OCI-LY7 (cell line): Measurements from ENCODE around the gene DENND1A. TPM values are rescaled to one million over a fixed set of nuclear protein-coding genes. Genes with fewer than 3 reads are reported as not detected.

ENCODE experiments used
- BruUV-seq: library from RNA; stranded (reverse); fragments of 400-500 nt; replicated peaks from 2 replicates; lab custom pipeline; 2021; lab: Mats Ljungman, UMichigan
- CTCF ChIA-PET: fragments of 300-600 bp; sonication (Branson Sonifier 250); formaldehyde crosslinking; loops from one replicate; lab custom pipeline; 2022; ENCODE audit warnings: antibody characterized with exemption; ENCODE audit not compliant: unreplicated experiment; lab: Charles Lee
- POLR2A ChIA-PET: fragments of 300-600 bp; sonication (Branson Sonifier 250); formaldehyde crosslinking; loops from one replicate; lab custom pipeline; 2022; ENCODE audit warnings: antibody characterized with exemption; lab: Charles Lee
- DNase-seq: peaks from one replicate; pipeline ENCODE4 v3.0.0-alpha.2; 2015; ENCODE audit warnings: low spot score
- H2AFZ ChIP-seq: fragments of 200-600 bp; sonication (generic), shearing (Covaris generic); 2 replicates; pipeline ENCODE4 v1.6.1; 2014; ENCODE audit warnings: mild to moderate bottlenecking, antibody characterized with exemption, low read length, moderate library complexity
- H3K27ac ChIP-seq: fragments of 200-600 bp; sonication (generic); 2 replicates; pipeline ENCODE4 v1.5.1; 2014; ENCODE audit warnings: mixed run types, low read depth, mild to moderate bottlenecking, moderate library complexity, low read length, inconsistent platforms; ENCODE audit not compliant: poor library complexity, severe bottlenecking
- H3K36me3 ChIP-seq: fragments of 200-600 bp; sonication (generic); 2 replicates; pipeline ENCODE4 v1.6.1; 2014; ENCODE audit warnings: mild to moderate bottlenecking, antibody characterized with exemption, low read length, moderate library complexity, mixed read lengths; ENCODE audit not compliant: insufficient read depth
- H3K4me1 ChIP-seq: fragments of 200-600 bp; sonication (generic); 2 replicates; pipeline ENCODE4 v1.5.1; 2014; ENCODE audit warnings: mild to moderate bottlenecking, low read length; ENCODE audit not compliant: insufficient read depth, poor library complexity, severe bottlenecking
- H3K4me2 ChIP-seq: fragments of 200-600 bp; sonication (generic); 2 replicates; pipeline ENCODE4 v1.6.1; 2014; ENCODE audit warnings: mild to moderate bottlenecking, low read length
- H3K4me3 ChIP-seq: fragments of 200-600 bp; sonication (generic); 2 replicates; pipeline ENCODE4 v1.5.1; 2014; ENCODE audit warnings: mild to moderate bottlenecking, low read depth, low read length; ENCODE audit not compliant: poor library complexity, severe bottlenecking
- H3K79me2 ChIP-seq: fragments of 200-600 bp; sonication (generic); 2 replicates; pipeline ENCODE4 v1.6.1; 2016; ENCODE audit warnings: low read depth, mild to moderate bottlenecking, low read length, moderate library complexity, mixed read lengths; ENCODE audit not compliant: insufficient read depth
- H3K9me2 ChIP-seq: fragments of 200-600 bp; sonication (generic); 2 replicates; pipeline ENCODE4 v1.6.1; 2016; ENCODE audit warnings: mild to moderate bottlenecking, low read length, mixed read lengths; ENCODE audit not compliant: insufficient read depth
- H3K9me3 ChIP-seq: fragments of 200-600 bp; sonication (generic); 2 replicates; pipeline ENCODE4 v1.6.1; 2014; ENCODE audit warnings: mild to moderate bottlenecking, mixed run types, low read length, mixed read lengths
- H4K20me1 ChIP-seq: fragments of 200-600 bp; sonication (generic); 2 replicates; pipeline ENCODE4 v1.6.1; 2014; ENCODE audit warnings: mild to moderate bottlenecking, antibody characterized with exemption, low read length, moderate library complexity, mixed read lengths; ENCODE audit not compliant: insufficient read depth
- CTCF ChIP-seq: fragments of 200-600 bp; sonication (generic); conservative IDR thresholded peaks from 2 replicates; pipeline ENCODE4 v1.5.1; 2014; ENCODE audit warnings: mild to moderate bottlenecking, antibody characterized with exemption, low read length, moderate library complexity, mixed read lengths
- EZH2phosphoT487 ChIP-seq: fragments of 200-600 bp; sonication (generic); IDR thresholded peaks from 2 replicates; pipeline ENCODE4 v1.6.1; 2018; ENCODE audit warnings: low read depth, borderline replicate concordance, mild to moderate bottlenecking, mixed run types, antibody characterized with exemption, low read length, moderate library complexity, mixed read lengths
- intact Hi-C: fragments of 100-400 bp; cut with micrococcal nuclease; formaldehyde crosslinking; loops from one replicate; pipeline ENCODE4 v1.10.0; 2022; ENCODE audit not compliant: unreplicated experiment
- total RNA-seq, 2 experiments: library from RNA; depleted of rRNA in 1 of 2; stranded (reverse); fragments of >200 nt in 1 of 2; shearing (Covaris generic) in 1 of 2; gene quantifications; 2 replicates each; pipeline ENCODE4 v1.2.3, GENCODE V29; 2014 to 2022

DENND1A gene
- total RNA-seq, 2 experiments from 2014 or later: 17.9 to 36.3 TPM

GRCh38 chr9:123723135-123723875 lies 206.6 kb downstream of the DENND1A start:
- Histone ChIP-seq H3K9me3 (peaks cover 14% of the 10 kb centered on the region; the same call in 1 of the 2 replicates), H2AFZ (no peak overlapping the region), H3K4me3 (no peak overlapping the region), H4K20me1 (no peaks in the 10 kb centered on the region), H3K4me2 (no peak overlapping the region), H3K36me3 (peaks cover 4% of the 10 kb centered on the region; the same call in 1 of the 2 replicates), H3K79me2 (no peaks in the 10 kb centered on the region), H3K27ac (no peak overlapping the region), H3K4me1 (no peaks in the 10 kb centered on the region), H3K9me2 (no peaks in the 10 kb centered on the region)
- TF ChIP-seq EZH2phosphoT487: no peak
- ChIA-PET POLR2A (interaction anchor here (2.1 kb wide), 1 partner anchor 26 kb away, joined by 9 read pairs; no protein-coding TSS in a partner anchor), CTCF (no interaction called here)
- intact Hi-C loops: no loop called here
- no TSS peak for BruUV-seq
- no peak for DNase-seq

- no peaks in the 10 kb centered on the region for H4K20me1 ChIP-seq
- peaks cover 4% of the 10 kb centered on the region; the same call in 1 of the 2 replicates for H3K36me3 ChIP-seq
- H3K4me3 ChIP-seq: no peak overlapping the region
- no peak for TF ChIP-seq CTCF
- TF ChIP-seq EZH2phosphoT487: no peak
- ChIA-PET CTCF (no interaction called here), POLR2A (no interaction called here)
- H3K4me2 ChIP-seq: no peak overlapping the region
- no peak overlapping the region for H3K27ac ChIP-seq
- no peak for DNase-seq
- H3K79me2 ChIP-seq: no peaks in the 10 kb centered on the region
- intact Hi-C loops: no loop called here
- no peaks in the 10 kb centered on the region for H3K4me1 ChIP-seq
- no peak overlapping the region for H2AFZ ChIP-seq
- H3K9me3 ChIP-seq: peaks cover 14% of the 10 kb centered on the region; the same call in 1 of the 2 replicates
- no TSS peak for BruUV-seq
- H3K9me2 ChIP-seq: no peaks in the 10 kb centered on the region
These were observed 207.5 kb downstream of the DENND1A start for GRCh38 chr9:123722378-123722777.

GRCh38 chr9:123718188-123718587 lies 211.7 kb downstream of the DENND1A start:
- POLR2A ChIA-PET: interaction anchor here (0.9 to 1.0 kb wide), 2 partner anchors 29 to 172 kb away, joined by 3 read pairs; no protein-coding TSS in a partner anchor
- no peaks in the 10 kb centered on the region for H3K79me2 ChIP-seq
- peaks cover 4% of the 10 kb centered on the region; the same call in 1 of the 2 replicates for H3K36me3 ChIP-seq
- H3K9me2 ChIP-seq: no peaks in the 10 kb centered on the region
- no peak for DNase-seq
- BruUV-seq: no TSS peak
- H2AFZ ChIP-seq: no peak overlapping the region
- H3K27ac ChIP-seq: no peak overlapping the region
- H3K4me1 ChIP-seq: peaks cover 8% of the 10 kb centered on the region
- TF ChIP-seq CTCF: no peak
- TF ChIP-seq EZH2phosphoT487: no peak
- no peak overlapping the region for H3K4me2 ChIP-seq
- H4K20me1 ChIP-seq: no peaks in the 10 kb centered on the region
- CTCF ChIA-PET: no interaction called here
- H3K9me3 ChIP-seq: peaks cover 14% of the 10 kb centered on the region; the same call in 1 of the 2 replicates
- no peak overlapping the region for H3K4me3 ChIP-seq
- intact Hi-C loops: no loop called here
